ENCODE results near the gene COPS7B. TPM values are rescaled to one million over a fixed set of nuclear protein-coding genes. Genes with fewer than 3 reads are reported as not detected.
"Not testable (repeated sequence)": the region's sequence is repeated elsewhere in the genome, so short reads cannot be mapped to it uniquely, and the experiment has no call there.

Gene COPS7B
- total and polyA plus RNA-seq, 9 of the 15 experiments (the other 6 are each of a cell fraction or from before 2014, with no cell fraction given) = 6.0 to 50.7 (median 21.8) TPM

DNA sequence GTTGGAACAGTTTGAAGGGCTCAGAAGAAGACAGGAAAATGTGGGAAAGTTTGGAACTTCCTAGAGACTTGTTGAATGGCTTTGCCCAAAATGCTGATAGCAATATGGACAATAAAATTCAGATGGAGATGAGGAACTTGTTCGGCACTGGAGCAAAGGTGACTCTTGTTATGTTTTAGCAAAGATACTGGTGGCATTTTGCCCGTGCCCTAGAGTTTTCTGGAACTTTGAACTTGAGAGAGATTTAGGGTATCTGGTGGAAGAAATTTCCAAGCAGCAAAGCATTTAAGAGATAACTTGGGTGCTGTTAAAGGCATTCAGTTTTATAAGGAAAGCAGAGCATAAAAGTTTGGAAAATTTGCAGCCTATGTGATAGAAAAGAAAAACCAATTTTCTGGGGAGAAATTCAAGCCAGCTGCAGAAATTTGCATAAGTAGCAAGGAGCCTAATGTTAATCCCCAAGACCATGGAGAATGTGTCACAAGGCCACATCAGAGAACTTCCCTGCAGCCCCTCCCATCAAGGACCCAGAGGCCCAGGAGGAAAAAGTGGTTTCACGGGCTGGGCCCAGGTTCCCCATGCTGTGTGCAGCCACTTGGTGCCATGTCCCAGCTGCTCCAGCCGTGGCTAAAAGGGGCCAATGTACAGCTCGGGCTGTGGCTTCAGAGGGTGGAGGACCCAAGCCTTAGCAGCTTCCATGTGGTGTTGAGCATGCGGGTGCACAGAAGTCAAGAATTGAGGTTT is 37.9 kb upstream of the COPS7B start:
- H2AFZ ChIP-seq (ENCODE audit: low read depth, low read length); H3K9ac ChIP-seq (ENCODE audit: insufficient read depth in 1 of 2, low read depth in 2 of 2, low read length in 2 of 2); H3K9me1 ChIP-seq (ENCODE audit: control insufficient read depth, insufficient read depth, low read length); H3K9me3 ChIP-seq (replicated peaks; ENCODE audit: control insufficient read depth, insufficient read depth, low read depth, low read length); H3K36me3 ChIP-seq (ENCODE audit: control insufficient read depth, insufficient read depth, low read length); H3K4me1 ChIP-seq (replicated peaks in 1 of 2; ENCODE audit: control insufficient read depth in 2 of 2, insufficient read depth in 2 of 2, low read length in 2 of 2); H3K4me3 ChIP-seq; ATAC-seq; H3K27me3 ChIP-seq (ENCODE audit: control insufficient read depth in 2 of 2, insufficient read depth in 2 of 2, low read length in 2 of 2); in situ Hi-C loops (cut with MboI); H3K27ac ChIP-seq (ENCODE audit: extremely low read depth, low read depth, low read length); H3K4me2 ChIP-seq (ENCODE audit: insufficient read depth, low read length); DNase-seq (ENCODE audit: extremely low read depth in 1 of 4, low spot score in 3 of 4); BruUV-seq (replicated peaks); H3K79me2 ChIP-seq (ENCODE audit: control insufficient read depth, insufficient read depth, low read length); FAIRE-seq; intact Hi-C loops (cut with micrococcal nuclease); CTCF ChIA-PET (ENCODE audit: low intra/inter-chr PET ratio); H4K20me1 ChIP-seq (replicated peaks; ENCODE audit: control insufficient read depth, insufficient read depth, low read length): not testable (repeated sequence)
- WGBS (ENCODE audit: insufficient coverage, low coverage, missing lambda C conversion rate) = 24% methylated on average over 6 of the region's 6 CpGs
- POLR2A ChIA-PET = interaction anchor here (1.1 to 1.2 kb wide), 2 partner anchors 10 to 31 kb away, joined by 3 read pairs; no protein-coding TSS in a partner anchor

DNA sequence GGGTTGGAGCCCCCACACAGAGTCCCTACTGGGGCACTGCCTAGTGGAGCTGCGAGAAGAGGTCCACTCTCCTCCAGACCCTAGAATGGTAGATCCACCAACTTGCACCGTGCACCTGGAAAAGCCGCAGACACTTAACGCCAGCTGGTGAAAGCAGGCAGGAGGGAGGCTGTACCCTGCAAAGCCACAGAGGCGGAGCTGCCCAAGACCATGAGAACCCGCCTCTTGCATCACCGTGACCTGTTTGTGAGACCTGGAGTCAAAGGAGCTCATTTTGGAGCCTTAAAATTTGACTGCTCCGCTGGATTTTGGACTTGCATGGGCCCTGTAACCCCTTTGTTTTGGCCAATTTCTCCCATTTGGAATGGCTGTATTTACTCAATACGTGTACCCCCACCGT is 37.2 kb upstream of the COPS7B start:
- CTCF ChIA-PET (ENCODE audit: low intra/inter-chr PET ratio); ATAC-seq: not testable (repeated sequence)

More for the DNA sequence above, 37.2 kb upstream of the COPS7B start:
- H4K20me1 ChIP-seq (replicated peaks; ENCODE audit: control insufficient read depth, insufficient read depth, low read length); FAIRE-seq; DNase-seq (ENCODE audit: extremely low read depth in 1 of 4, low spot score in 3 of 4); H3K4me2 ChIP-seq (ENCODE audit: insufficient read depth, low read length); H3K36me3 ChIP-seq (ENCODE audit: control insufficient read depth, insufficient read depth, low read length); H3K4me1 ChIP-seq (replicated peaks in 1 of 2; ENCODE audit: control insufficient read depth in 2 of 2, insufficient read depth in 2 of 2, low read length in 2 of 2); H3K79me2 ChIP-seq (ENCODE audit: control insufficient read depth, insufficient read depth, low read length); BruUV-seq (replicated peaks); H3K9me3 ChIP-seq (replicated peaks; ENCODE audit: control insufficient read depth, insufficient read depth, low read depth, low read length); H3K27me3 ChIP-seq (ENCODE audit: control insufficient read depth in 2 of 2, insufficient read depth in 2 of 2, low read length in 2 of 2); H3K4me3 ChIP-seq; H3K27ac ChIP-seq (ENCODE audit: extremely low read depth, low read depth, low read length); H2AFZ ChIP-seq (ENCODE audit: low read depth, low read length); H3K9me1 ChIP-seq (ENCODE audit: control insufficient read depth, insufficient read depth, low read length); H3K9ac ChIP-seq (ENCODE audit: insufficient read depth in 1 of 2, low read depth in 2 of 2, low read length in 2 of 2); intact Hi-C loops (cut with micrococcal nuclease); in situ Hi-C loops (cut with MboI): not testable (repeated sequence)
- 39% methylated on average over 8 of the region's 10 CpGs for WGBS (ENCODE audit: insufficient coverage, low coverage, missing lambda C conversion rate)
- POLR2A ChIA-PET = interaction anchor here (0.6 to 1.2 kb wide), 3 partner anchors 10 to 30 kb away, joined by 3 read pairs; no protein-coding TSS in a partner anchor
